ENCODE data around the gene GALR3.

GALR3 gene

DNA sequence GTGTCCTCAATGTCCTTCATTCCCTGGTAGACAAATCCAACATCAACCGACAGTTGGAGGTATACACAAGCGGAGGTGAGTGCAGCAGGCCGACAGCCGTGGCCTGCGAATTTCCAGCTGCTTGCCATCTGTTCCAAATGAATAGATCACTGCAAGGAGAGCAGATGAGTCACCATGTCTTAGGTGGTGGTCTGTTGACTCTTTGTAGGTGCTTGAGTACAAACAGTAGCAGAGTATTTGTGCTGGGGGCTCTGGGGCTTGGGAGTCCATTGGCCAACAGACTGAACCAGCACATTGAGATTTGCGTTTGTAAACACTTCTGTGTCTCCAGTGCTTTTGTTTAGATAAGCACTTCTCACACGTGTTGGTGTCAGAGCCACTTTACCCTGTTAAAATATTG, 47.1 kb downstream of the GALR3 start:
- no peak for DNase-seq (ENCODE audit: low spot score)
